Stimulated activated CD4-positive, alpha-beta T cell treated with anti-CD3 and anti-CD28 coated beads, Interleukin-4, amount 100 ng/mL, for 1 hour (primary cell): ENCODE data around the gene ALLC.

Experiments
- DNase-seq: peaks from one replicate; pipeline ENCODE4 v3.0.0-alpha.2; 2020

ALLC gene

DNA sequence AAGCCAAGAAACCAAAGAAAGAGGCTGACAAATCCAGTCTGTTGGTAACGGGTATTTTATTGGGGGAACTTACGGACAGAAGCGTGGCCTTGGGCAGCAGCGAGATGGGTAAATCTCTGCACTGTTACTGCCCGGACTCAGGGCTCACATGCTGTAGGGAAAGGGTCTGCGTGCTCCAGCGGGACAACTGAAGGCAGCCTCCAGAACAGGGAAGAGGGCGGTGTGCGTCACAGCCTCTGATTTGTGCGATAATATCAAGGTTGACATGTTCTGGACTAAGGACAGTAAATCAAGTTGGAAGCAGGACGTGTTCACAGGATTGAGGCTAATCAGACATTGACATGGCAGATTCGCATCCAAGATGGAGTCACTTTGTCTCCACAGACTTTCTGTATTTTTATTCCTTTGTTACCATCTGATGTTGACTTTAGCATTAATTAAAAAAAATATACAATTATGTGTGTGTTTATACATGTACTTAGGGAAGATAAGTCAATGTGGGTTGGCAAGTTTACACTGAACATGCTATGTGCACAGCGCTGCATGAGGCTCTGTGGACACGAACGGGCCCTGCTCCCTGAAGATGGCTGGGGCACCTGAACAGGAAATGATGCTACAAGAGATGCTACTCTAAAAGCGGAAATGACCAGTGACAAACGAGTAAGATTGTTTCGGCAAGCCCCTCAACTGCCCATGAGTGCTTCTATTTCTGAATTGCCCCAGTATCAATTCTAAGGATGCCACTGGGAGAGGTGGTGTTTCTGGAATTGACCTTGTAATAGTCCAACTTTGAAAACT lies 22.7 kb downstream of the ALLC start:
- no peak for DNase-seq

DNA sequence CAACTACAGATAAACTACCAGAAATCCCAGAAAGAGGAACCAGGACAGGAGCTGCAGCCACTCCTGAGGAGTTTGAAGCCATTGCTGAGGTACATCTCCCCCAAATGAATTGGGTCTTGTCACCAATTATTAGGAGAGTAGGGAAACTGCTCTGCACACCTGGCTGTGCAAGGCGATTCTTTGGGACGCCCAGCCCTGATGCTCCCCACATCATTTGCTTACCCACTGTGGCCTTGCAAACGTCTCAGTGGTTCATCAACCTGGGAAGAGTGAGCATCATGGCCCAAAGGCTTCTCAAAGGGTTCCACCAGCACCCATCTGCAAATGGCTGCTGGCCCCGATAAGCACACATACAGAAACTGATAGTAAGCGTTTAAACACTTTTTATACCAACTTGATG lies 23.6 kb downstream of the ALLC start:
- no peak for DNase-seq

DNA sequence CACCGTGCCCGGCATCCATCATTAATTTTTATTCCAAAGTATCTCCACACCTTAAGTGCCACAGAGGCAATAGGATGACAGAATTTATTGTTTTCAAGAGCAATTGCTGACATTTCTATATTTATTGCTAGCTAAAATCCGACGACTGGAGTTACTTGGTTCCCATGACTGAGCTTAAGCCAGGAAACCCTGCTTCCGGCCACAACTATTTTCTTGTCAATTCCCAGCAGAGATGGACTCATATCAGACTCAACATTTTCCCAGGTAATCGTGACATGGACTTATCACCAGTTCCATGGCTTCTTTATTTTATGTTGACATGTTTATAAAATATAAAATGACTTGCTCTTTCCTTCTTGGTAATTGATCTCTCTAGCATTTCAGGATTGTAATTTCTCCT lies 24.8 kb downstream of the ALLC start:
- no peak for DNase-seq

DNA sequence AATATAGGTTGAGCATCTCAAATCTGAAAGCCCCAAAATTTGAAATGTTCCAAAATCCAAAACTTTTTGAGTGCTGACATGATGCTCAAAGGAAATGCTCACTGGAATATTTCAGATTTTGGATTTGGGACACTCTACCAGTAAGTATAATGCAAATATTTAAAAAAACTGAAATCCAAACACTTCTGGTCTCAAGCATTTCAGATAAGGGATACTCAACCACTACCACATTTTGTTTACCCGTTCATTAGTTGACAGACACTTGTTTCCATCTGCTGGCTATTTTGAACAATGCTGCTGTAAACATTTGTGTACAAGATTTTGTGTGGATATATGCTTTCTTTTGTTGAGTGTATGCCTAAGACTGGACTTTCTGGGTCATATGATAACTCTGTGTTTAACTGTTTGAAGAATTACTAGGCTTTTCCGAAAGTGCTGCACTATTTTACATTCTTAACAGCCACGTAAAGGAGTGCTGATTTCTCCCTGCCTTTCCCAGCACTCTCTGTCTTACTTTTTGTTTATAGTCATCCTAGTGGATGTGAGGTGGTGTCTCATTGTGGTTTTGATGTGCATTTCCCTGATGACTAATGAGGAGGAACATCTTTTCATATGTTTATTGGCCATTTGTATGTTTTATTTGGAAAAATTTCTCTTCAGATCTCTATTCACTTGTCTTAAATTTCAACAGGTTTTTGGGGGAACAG lies 25.9 kb downstream of the ALLC start:
- DNase-seq = no peak

DNA sequence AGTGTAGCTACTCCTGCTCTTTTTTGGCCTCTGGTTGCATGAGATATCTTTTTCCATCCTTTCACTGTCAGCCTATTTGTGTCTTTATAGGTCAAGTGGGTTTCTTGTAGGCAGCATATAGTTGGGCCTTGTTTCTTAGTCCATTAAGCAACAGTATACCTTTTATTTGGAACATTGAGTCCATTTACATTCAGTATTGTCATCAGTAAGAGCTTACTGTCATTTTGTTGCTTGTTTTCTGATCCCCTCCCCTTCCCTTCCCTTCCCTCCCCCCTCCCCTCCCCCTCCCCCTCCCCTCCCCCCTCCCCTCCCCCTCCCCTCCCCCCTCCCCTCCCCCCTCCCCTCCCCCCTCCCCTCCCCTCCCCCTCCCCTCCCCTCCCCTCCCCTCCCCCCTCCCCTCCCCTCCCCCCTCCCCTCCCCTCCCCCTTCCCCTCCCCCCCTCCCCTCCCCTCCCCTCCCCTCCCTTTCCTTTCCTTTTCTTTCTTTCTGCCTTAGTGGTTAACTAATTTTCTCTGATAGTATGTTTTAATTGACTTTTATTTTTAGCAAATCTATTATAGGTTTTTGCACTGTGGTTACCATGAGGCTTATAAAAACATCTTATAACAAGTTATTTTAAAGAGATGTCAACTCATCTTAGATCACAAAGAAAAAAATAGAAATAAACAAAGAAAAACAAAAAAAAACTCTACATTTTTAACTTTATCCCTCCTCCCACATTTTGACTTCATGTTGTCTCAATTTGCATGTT lies 32.2 kb downstream of the ALLC start:
- DNase-seq = no peak

DNA sequence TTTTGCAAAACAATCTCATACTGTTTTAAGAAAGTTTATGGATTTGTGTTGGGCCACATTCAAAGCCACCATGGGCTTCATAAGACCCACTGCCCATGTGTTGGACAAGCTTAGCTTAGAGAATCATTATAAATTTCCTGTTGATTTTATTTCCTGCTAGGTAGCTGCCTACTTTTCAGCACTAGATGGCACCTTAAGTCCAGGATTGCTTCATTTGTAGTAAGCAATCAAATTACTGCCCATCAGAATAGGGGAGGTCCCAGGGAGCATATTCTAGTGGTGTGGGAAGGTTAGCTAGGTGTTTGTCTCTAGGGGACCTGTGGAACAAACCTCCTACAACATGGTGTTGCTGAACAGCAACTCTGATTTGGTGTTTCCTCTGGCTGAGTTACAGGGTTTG lies 34.4 kb downstream of the ALLC start:
- DNase-seq = no peak

DNA sequence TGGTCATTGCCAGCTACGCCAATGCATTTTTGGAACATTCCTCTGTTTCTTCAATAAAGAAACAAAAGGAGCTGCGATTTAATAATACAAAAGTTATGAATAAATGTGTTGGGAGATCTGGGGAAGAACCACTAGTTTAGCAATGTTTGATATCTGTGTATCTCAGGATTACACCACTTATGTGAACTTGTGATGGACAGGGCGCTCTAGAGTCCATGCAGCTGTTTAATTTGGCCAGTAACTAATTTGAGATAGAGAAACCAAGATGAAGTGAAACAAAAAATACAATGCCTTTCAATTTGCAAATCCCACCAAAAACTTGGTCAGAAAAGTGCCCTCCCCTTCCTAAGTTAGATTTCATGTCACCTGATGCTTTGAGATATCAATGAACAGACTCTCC lies 38.5 kb downstream of the ALLC start:
- DNase-seq = no peak

DNA sequence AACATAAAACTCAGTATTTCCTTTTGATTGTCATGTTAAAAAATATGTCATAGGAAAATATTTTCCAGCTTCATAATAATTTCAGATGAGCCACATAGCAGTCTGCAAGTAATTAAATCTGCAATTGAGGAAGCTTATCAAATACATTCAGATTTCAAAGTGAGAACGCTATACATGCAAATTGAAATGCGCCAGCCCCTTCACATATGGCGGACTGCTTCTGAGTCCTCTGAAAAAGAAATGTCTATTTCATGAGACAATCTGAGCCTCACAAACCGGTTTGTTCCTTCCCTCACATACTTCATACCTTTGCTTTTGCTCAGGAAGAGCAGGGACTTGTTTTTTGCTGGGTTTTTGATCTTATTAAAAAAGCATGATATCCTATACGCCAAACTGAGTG lies 43.1 kb downstream of the ALLC start:
- DNase-seq = no peak

DNA sequence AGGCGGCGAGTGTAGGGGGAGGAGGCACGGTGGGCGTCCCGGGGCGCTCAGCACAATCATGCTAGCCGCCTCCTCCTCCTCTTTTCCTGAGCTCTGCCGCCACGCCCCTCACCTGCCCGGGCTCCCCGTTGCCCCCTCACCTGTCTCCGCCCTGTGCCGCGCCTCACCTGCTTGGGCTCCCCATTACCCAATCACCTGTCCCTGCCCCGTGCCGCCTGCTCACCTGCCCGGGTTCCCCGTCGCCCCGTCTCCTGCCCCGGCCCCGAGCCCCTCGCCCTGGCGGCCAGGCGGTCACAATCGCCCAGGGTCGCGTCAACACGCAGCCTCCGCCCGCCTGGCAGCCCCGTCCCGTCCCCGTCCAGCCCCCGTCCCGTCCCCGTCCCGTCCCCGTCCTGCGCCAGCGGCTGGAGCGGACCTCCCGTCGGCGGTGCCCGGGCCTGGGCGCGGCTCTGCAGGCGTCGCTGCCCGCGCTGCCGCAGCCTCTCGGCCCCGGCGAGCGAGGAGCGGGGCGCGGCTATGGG lies 45.3 kb downstream of the ALLC start, which contains the start of gene DCDC2C:
Gene DCDC2C (plus strand): TSS at position 340 of the 521 bp plus-strand sequence. CDS start 177 bp downstream, at position 517.
- no peak for DNase-seq

DNA sequence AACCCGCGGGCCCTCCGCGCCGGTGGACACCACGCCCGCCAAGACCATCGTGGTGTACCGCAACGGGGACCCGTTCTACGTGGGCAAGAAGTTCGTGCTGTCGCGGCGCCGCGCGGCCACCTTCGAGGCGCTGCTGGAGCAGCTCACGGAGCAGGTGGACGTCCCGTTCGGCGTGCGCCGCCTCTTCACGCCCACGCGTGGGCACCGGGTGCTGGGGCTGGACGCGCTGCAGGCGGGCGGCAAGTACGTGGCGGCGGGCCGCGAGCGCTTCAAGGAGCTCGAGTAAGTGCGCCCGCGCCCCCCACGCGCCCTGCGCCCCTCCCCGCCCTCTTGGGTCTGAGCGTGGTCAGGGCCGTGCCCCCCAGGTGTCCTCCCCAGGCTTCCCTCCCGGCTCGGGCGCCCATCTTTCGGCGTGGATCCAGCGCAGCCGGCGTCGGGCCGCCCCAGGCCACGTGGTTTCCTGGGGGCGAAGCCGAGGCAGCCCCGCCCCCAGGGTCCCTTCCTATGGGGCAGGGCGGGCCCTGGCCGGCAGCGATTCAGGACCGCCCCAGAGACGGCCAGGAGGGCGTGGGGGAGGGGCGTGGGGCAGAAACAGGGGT lies 45.9 kb downstream of the ALLC start:
- DNase-seq = no peak

DNA sequence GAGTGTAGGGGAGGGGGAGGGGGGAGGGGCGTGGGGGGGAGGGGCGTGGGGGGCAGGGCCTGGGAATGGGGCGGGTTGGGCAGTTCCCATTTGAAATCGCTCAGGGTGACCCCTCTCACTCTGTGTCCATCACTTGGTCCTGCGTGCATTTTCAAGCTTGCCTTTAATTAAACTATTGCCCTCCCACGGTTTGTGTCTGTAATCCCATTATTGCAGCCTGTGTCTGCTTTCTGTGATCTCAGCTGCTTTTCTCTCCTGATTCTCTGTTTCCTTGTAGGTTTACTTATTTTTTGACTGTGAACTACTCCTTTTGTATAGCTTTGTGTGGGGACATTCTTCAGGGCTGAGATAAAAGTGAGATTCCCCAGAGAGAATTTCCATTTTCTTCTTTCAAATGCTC lies 46.7 kb downstream of the ALLC start:
- DNase-seq = no peak

DNA sequence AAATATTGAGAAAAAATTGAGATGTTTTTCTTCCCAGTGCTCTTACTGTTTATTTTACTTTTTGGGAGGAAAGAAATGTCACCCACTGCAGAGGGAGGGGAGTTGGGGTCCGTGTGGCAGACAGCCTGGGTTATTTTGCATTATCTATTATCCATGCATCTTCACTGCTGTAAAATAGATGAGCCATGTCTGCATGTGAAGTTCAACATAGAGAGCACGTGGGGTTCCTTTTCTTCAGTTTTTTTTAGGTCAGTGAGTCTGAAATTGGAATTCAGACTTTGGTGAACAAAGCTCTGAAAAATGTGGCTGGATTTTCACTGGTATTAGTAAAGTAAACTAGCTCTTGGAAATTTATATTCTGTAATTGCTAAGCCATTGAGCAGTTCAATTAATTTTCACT lies 47.8 kb downstream of the ALLC start:
- no peak for DNase-seq

DNA sequence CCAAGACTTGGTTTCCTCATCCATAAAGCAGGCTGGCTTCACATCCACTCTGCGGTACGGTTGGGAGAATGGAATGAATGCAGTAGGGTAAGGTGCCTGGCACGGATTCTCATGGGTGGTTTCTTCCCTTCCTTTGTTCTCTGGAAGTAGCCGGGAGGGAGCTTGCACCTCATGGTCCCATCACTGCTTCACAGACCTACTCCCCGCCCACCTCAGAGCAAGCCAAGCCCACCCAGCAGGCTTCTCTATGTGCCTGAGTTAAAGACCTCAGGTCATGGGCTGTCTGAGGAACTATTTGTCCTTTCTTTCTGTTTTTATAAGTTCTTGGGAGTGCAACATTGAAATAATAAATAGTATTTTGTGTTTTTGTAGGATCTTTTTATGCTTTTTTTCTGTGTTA lies 48.9 kb downstream of the ALLC start:
- no peak for DNase-seq

DNA sequence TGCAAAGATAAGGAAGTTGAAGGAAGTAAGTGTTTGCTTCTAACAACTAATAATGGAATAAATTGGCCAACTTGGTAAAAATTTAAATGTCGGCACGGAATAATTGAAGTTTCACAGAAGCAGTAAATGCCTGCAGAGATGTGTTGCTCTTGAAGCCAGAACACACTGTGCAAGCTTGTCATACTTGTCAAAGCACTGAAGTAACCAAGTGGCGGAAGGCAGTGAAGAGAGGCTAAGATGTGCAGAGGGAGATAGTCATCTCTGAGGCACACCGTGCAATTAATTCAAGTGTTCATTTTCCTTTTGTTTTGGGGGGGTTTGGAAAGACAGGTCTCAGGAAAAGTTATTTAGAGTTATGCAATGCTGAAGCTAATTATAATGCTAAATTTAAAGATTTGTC lies 50.6 kb downstream of the ALLC start:
- DNase-seq = no peak

DNA sequence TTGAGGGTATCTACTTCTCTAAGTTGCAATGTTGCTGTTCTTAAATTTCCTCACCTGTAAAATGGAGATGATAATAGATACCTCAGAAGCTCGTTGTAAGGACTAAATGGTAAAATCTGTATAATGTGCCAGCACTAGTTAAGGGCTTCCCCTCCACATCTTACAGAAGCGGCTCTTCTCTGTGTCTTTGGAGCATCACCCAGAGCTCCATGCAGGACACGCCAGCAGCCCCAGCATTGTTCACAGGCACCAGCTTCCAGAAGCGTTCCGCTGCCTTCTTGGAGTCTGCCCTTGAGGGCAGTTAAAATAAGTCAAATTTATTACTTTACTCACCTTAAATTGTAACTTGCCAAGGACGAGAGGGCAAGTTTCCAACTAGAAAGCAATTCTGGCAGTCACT lies 51.2 kb downstream of the ALLC start:
- no peak for DNase-seq

DNA sequence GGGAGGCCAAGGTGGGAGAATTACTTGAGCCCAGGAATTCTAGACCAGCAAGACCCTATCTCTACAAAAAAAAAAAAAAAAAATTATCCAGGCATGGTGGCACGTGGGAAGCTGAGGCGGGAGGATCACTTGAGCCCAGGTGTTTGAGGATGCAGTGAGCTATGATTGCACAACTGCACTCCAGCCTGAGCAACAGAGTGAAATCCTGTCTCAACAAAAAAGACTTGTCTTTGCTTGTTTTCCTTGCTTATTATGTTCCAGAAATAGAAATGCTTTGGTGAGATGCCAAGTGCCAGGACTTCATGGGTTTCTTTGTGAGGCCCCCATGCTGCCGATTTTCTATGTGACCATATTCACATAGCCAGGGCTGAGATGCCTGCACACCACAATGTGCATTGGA lies 54.4 kb downstream of the ALLC start:
- no peak for DNase-seq

DNA sequence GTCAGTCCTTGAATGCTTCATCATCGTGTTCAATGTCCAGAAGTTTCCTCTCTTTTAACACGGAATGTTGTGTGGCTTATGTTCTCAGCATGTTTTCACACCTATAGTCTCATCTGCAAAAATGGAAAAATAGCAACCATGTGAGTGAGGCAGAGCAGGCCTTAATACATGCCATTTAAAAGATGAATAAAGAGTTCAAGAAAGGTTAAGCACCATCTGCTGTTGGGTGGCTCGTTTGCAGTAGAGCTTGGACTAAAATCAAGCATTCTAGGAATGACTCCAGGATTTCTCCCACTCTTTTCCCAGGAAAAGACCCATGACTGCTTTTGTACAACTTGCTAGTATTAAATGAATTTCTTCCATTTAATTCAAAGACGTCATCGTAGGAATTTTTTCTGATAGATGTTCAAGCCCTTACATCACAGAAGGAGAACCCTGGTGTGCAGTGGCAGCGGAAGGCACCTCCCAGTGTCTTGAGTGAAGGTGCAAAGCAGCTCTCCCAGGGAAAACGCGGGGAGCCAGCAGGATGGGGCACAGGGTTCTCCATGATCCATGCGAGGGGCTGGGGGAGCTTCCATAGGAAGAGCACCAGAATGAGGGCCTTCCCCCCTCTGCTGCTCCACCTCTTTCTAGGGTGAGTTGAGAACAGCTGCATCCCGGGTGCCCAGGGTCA lies 55.0 kb downstream of the ALLC start:
- no peak for DNase-seq

DNA sequence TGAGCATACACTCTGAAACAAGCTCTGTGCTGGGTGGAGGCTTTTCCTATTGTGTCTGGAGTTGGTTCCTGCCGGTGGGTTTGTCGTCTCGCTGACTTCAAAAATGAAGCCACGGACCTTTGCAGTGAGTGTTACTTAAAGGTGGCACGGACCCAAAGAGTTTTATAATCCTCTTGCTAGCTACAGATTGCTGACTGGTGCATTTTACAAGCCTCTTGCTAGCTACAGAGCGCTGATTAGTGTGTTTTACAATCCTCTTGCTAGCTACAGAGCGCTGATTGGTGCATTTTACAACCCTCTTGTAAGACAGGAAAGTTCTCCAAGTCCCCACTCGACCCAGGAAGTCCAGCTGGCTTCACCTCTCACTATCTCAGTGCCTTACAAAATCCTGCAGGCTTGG lies 60.7 kb downstream of the ALLC start:
- DNase-seq = no peak

DNA sequence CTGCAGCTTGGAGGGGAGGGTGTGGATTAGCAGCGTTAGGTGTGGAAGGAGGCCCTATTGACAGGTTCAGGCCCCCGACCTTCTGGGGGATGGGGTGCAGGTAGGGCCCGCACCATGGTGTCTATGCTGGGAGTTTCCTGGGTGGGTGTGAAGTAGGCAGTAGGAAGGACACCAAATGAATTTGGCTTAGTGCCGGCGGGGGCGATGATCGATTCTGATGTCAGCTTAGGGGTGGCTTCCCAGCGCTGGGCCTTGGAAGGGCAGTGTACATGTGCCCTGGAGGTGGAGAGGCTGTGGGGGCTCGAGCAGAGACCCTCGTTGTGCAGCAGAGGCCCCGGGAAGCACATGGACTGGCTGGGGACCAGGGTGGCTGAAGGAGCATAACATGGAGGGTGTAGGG lies 67.0 kb downstream of the ALLC start:
- DNase-seq = no peak

DNA sequence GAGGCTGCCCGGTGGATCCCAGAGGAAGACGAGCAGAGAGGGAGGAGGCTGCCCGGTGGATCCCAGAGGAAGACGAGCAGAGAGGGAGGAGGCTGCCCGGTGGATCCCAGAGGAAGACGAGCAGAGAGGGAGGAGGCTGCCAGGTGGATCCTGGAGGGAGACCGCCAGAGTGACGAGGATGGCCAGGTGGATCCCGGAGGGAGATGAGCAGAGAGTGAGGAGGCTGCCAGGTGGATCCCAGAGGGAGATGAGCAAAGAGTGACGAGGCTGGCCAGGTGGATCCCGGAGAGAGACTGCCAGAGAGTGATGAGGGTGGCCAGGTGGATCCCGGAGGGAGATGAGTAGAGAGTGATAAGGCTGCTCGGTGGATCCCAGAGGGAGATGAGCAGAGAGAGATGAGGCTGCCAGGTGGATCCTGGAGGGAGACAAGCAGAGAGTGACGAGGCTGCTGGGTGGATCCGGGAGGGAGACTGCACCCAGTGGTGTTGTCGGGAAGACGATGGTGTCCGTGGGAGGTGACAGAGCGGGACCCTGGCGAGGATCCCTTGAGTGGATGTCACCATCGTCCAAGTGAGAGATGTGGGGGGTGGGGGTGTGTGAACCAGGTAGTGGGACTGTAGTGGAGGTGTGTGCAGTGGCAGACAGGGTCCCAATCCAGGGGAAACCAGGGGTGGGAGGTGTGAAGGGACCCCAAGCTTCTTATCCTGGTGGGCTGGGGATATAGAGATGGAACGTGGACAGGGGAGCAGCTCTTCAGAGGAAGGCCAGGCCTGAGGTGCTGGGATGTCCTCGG lies 67.7 kb downstream of the ALLC start:
- DNase-seq = no peak

DNA sequence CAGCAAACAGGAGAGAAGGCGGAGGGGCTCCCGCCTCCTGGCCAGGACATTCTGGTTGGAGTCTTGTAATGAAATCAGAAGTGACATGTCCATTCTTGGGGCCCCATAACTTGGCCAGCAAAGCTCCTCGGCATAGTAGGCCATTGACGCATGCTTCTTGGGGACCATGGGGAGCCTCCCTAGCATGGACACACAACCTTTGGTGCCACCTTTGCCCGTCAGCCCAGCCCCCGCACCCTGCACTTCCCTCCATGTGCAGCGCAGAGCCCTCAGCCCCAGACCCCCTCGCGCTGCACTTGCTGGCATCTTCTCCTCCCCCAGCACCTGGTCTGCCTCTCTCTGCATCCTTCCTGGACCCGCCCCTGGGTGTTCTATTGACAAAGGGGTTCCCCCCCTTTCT lies 68.5 kb downstream of the ALLC start:
- DNase-seq = no peak
